H1 (cell line): ENCODE results near the gene SEC62. TPM values are rescaled to one million over a fixed set of nuclear protein-coding genes. Genes with fewer than 3 reads are reported as not detected.

Experiments used
- CREB1 ChIP-seq: IDR thresholded peaks from 2 replicates; pipeline ENCODE4 v1.6.1; 2012; ENCODE audit warnings: inconsistent platforms
- SP2 ChIP-seq: IDR thresholded peaks from 2 replicates; pipeline ENCODE4 v1.6.1; 2012; ENCODE audit warnings: mild to moderate bottlenecking, low read length, inconsistent platforms
- SRF ChIP-seq: IDR thresholded peaks from 2 replicates; pipeline ENCODE4 v1.6.1; 2011; ENCODE audit warnings: mild to moderate bottlenecking, low read depth, low read length, moderate library complexity
- TAF1 ChIP-seq: IDR thresholded peaks from 2 replicates; pipeline ENCODE4 v1.6.1; 2011; ENCODE audit warnings: mild to moderate bottlenecking, low read depth, low read length
- polyA plus RNA-seq, 7 experiments: library from polyadenylated mRNA; depleted of rRNA in 3 of 7; stranded (reverse) in 5 of 7; unstranded in 2 of 7; fragments of >200 nt in 5 of 7; fragments of 200-250 nt in 2 of 7; gene quantifications; 1 replicate in 5 of 7; 2 replicates in 1 of 7; 4 replicates in 1 of 7; pipeline versions ENCODE4 v1.2.1 to v1.2.3, GENCODE V29; 2011 to 2013; ENCODE audit warnings: missing spikeins in 2 of 7, mixed read lengths in 2 of 7
- total RNA-seq: library from RNA; stranded (reverse); fragmentation: NEBNext Ultra II Directional; extraction: Animal tissue kit (Norgen Biotek cat#: 25700); gene quantifications from 2 replicates; pipeline ENCODE4 v1.2.1, GENCODE V29; 2021

SEC62 gene
- total and polyA plus RNA-seq, 2 of the 8 experiments (the other 6 are each of a cell fraction or from before 2014, with no cell fraction given): 67.8 to 113 TPM

DNA sequence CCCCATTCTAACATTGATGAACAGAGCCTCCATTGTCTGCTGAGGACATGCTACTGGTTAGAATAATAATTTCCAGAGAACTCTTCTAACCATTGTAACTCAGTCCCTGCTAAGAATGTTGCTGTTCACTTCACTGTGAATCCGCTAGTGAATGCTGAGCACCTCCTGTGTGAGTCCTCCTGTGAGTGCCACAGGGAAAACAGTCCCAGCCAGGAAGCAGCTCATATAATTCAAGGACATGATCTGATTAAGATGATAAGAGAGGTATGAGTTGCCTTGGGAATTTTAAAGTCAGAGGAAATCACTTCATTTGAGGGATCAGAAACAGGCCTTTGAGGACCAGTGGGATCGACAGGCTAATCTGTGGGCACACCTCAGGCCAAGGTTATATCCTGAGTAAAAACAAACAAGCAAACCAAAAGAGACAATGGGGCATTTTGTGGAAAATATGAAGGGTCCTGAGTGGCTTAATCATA is 37.3 kb downstream of the SEC62 start (continued):
- TF ChIP-seq SP2 (no peak), CREB1 (no peak), TAF1 (no peak), SRF (no peak)
- TF ChIP-seq, all 59 proteins: peak for 0
